Measurements from ENCODE around the gene ROR1. TPM values are rescaled to one million over a fixed set of nuclear protein-coding genes. Genes with fewer than 3 reads are reported as not detected.

ROR1 gene
- total RNA-seq, 1 experiment from 2014 or later: 2.7 TPM

DNA sequence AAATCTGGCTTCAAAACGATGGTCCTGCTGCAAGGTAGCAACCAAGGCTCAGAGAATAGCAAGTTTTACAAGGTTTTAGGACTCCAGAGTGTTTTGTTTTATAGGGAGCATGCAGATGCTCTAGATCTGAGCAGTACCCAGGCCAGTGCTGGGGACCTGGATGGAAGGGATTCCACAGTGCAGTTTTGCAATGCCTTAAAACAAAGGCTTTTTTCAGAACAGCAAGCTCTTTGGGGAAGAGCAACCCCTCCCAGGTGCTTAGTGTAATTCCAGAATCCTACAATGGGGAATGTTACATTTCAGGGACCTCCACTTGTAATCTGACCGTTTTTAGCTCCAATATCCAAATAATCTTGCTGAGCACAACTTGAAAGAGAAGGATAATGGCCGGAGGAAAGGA is 6.7 kb downstream of the ROR1 start:
- RAD21 ChIA-PET (ENCODE audit: low non-redundant PET in 1 of 2, low total read pairs in 2 of 2, uncharacterized antibody in 2 of 2, unreplicated experiment in 2 of 2): no interaction called here
- Histone ChIP-seq H4K20me1 (ENCODE audit: insufficient read depth) (no peaks in the 10 kb centered on the region), H3K4me3 (replicated peaks in 1 of 2; ENCODE audit: low read depth in 1 of 2, low read length in 2 of 2) (no peak overlapping the region), H3K4me2 (ENCODE audit: low read length) (no peak overlapping the region), H3K36me3 (ENCODE audit: control insufficient read depth in 1 of 2, insufficient read depth in 2 of 2, low read length in 2 of 2) (no peaks in the 10 kb centered on the region), H3K4me1 (ENCODE audit: control insufficient read depth in 1 of 2, insufficient read depth in 2 of 2, low read length in 2 of 2) (0 out of 4 replicates have a peak, but pooled peaks cover 0 to 2% of the 10 kb centered on the region in 2 experiments), H3K9me3 (ENCODE audit: control insufficient read depth in 1 of 2, insufficient read depth in 1 of 2, low read depth in 1 of 2, low read length in 2 of 2) (no peaks in the 10 kb centered on the region), H3K27me3 (ENCODE audit: insufficient read depth, low read length) (no peaks in the 10 kb centered on the region), H3K9me2 (ENCODE audit: insufficient read depth) (no peaks in the 10 kb centered on the region), H3K79me2 (ENCODE audit: insufficient read depth, low read length) (no peaks in the 10 kb centered on the region), H3K27ac (ENCODE audit: low read depth, low read length) (no peak overlapping the region), H3K9ac (ENCODE audit: low read length) (no peak overlapping the region), H2AFZ (ENCODE audit: low read depth, low read length, poor library complexity, severe bottlenecking) (no peak overlapping the region)
- ATAC-seq (no peak), DNase-seq (ENCODE audit: low read depth, low spot score) (no peak)
- TF ChIP-seq, protein P1, sequence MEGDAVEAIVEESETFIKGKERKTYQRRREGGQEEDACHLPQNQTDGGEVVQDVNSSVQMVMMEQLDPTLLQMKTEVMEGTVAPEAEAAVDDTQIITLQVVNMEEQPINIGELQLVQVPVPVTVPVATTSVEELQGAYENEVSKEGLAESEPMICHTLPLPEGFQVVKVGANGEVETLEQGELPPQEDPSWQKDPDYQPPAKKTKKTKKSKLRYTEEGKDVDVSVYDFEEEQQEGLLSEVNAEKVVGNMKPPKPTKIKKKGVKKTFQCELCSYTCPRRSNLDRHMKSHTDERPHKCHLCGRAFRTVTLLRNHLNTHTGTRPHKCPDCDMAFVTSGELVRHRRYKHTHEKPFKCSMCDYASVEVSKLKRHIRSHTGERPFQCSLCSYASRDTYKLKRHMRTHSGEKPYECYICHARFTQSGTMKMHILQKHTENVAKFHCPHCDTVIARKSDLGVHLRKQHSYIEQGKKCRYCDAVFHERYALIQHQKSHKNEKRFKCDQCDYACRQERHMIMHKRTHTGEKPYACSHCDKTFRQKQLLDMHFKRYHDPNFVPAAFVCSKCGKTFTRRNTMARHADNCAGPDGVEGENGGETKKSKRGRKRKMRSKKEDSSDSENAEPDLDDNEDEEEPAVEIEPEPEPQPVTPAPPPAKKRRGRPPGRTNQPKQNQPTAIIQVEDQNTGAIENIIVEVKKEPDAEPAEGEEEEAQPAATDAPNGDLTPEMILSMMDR (IDR thresholded peaks at IDR 0.05 in 2 of 3, conservative IDR thresholded peaks at IDR 0.05 in 1 of 3; ENCODE audit: borderline replicate concordance in 1 of 3, insufficient read depth in 1 of 3, low read depth in 2 of 3, low read length in 2 of 3): no peak
- intact Hi-C loops (cut with micrococcal nuclease): no loop called here
- no TSS peak for BruUV-seq (replicated peaks)
- CTCF ChIA-PET: no interaction called here
- POLR2A ChIA-PET: no interaction called here

DNA sequence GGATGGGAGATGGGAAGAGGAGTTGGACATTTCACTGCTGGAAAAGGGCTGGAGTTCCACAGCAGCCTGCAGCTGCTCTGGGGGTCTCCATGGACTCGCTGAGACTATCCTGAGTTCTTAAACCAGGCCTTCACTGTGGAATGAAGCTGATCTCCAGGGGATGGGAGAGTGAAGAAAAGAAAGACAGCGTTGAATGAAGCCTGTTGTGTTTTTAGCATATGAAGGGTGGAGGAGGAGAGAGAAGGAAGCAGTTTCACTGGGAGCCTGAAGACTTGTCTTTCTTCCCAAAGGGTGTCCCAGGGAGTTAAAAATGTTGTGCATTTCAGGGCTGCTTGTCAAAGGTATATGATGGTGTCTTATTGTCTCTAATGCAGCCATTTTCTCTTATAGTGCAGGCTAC is 9.2 kb downstream of the ROR1 start:
- ATAC-seq: no peak
- intact Hi-C loops (cut with micrococcal nuclease): no loop called here
- H2AFZ ChIP-seq (ENCODE audit: low read depth, low read length, poor library complexity, severe bottlenecking): no peak overlapping the region
- no peak overlapping the region for H3K4me2 ChIP-seq (ENCODE audit: low read length)
- H3K27me3 ChIP-seq (ENCODE audit: insufficient read depth, low read length): no peaks in the 10 kb centered on the region
- no peaks in the 10 kb centered on the region for H4K20me1 ChIP-seq (ENCODE audit: insufficient read depth)
- POLR2A ChIA-PET: no interaction called here
- no peak overlapping the region for H3K27ac ChIP-seq (ENCODE audit: low read depth, low read length)
- H3K9me2 ChIP-seq (ENCODE audit: insufficient read depth): no peaks in the 10 kb centered on the region
- no peaks in the 10 kb centered on the region for H3K9me3 ChIP-seq (ENCODE audit: control insufficient read depth in 1 of 2, insufficient read depth in 1 of 2, low read depth in 1 of 2, low read length in 2 of 2)
- H3K79me2 ChIP-seq (ENCODE audit: insufficient read depth, low read length): no peaks in the 10 kb centered on the region
- H3K36me3 ChIP-seq (ENCODE audit: control insufficient read depth in 1 of 2, insufficient read depth in 2 of 2, low read length in 2 of 2): no peaks in the 10 kb centered on the region
- H3K9ac ChIP-seq (ENCODE audit: low read length): no peak overlapping the region
- BruUV-seq (replicated peaks): no TSS peak
- RAD21 ChIA-PET (ENCODE audit: low non-redundant PET in 1 of 2, low total read pairs in 2 of 2, uncharacterized antibody in 2 of 2, unreplicated experiment in 2 of 2): no interaction called here
- H3K4me1 ChIP-seq (ENCODE audit: control insufficient read depth in 1 of 2, insufficient read depth in 2 of 2, low read length in 2 of 2): no peaks in the 10 kb centered on the region
- CTCF ChIA-PET: no interaction called here
- no peak overlapping the region for H3K4me3 ChIP-seq (replicated peaks in 1 of 2; ENCODE audit: low read depth in 1 of 2, low read length in 2 of 2)
- no peak for DNase-seq (ENCODE audit: low read depth, low spot score)
- no peak for TF ChIP-seq ZNF274 (IDR thresholded peaks at IDR 0.05; ENCODE audit: low read depth, low read length)
- no peak for TF ChIP-seq RAD21 (IDR thresholded peaks at IDR 0.05; ENCODE audit: low read depth)
- TF ChIP-seq, protein P2, sequence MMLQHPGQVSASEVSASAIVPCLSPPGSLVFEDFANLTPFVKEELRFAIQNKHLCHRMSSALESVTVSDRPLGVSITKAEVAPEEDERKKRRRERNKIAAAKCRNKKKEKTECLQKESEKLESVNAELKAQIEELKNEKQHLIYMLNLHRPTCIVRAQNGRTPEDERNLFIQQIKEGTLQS (IDR thresholded peaks at IDR 0.05): no peak
- no peak for TF ChIP-seq SP1 (IDR thresholded peaks at IDR 0.05; ENCODE audit: low read depth)
- TF ChIP-seq, protein P3, sequence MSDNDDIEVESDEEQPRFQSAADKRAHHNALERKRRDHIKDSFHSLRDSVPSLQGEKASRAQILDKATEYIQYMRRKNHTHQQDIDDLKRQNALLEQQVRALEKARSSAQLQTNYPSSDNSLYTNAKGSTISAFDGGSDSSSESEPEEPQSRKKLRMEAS (IDR thresholded peaks at IDR 0.05): no peak
- TF ChIP-seq POLR2A (IDR thresholded peaks at IDR 0.05; ENCODE audit: borderline replicate concordance, extremely low read depth, insufficient read depth, insufficient read length): no peak
- TF ChIP-seq POLR2AphosphoS5 (IDR thresholded peaks at IDR 0.05; ENCODE audit: low read depth, low read length): no peak
- no peak for TF ChIP-seq SIN3A (IDR thresholded peaks at IDR 0.05; ENCODE audit: low read depth)
- TF ChIP-seq YY1 (IDR thresholded peaks at IDR 0.05; ENCODE audit: extremely low read depth, insufficient replicate concordance, low read depth, low read length): no peak
- TF ChIP-seq JUND (IDR thresholded peaks at IDR 0.05): no peak
- TF ChIP-seq, protein P1 (IDR thresholded peaks at IDR 0.05 in 2 of 3, conservative IDR thresholded peaks at IDR 0.05 in 1 of 3; ENCODE audit: borderline replicate concordance in 1 of 3, insufficient read depth in 1 of 3, low read depth in 2 of 3, low read length in 2 of 3): no peak
- no peak for TF ChIP-seq CEBPB (IDR thresholded peaks at IDR 0.05; ENCODE audit: low read depth)

Measured in HCT116 (cell line).